SK-N-SH treated with all-trans-retinoic acid at 6 μM for 48 hours (cell line): Measurements from ENCODE around the gene TRIM40.

Source experiments
- ATAC-seq: fragments of 200-7000 bp; cut with Tn5 transposase; 3 replicates; pipeline ENCODE4 v1.9.1; 2020; ENCODE audit warnings: mild to moderate bottlenecking, moderate library complexity
- ARNTL ChIP-seq: fragments of 450-650 bp; formaldehyde crosslinking; IDR thresholded peaks from 2 replicates; pipeline ENCODE4 v1.5.0; 2020; ENCODE audit warnings: low read depth, mild to moderate bottlenecking, moderate library complexity, borderline replicate concordance
- BACH2 ChIP-seq: fragments of 250-450 bp; sonication (Bioruptor Pico); IDR thresholded peaks from 2 replicates; pipeline ENCODE4 v1.9.0; 2021; ENCODE audit warnings: mild to moderate bottlenecking, borderline replicate concordance
- CSDC2 ChIP-seq: fragments of 250-450 bp; sonication (Bioruptor Pico); IDR thresholded peaks from 2 replicates; pipeline ENCODE4 v1.5.0; 2020; ENCODE audit warnings: mild to moderate bottlenecking, moderate library complexity
- ESRRG ChIP-seq: fragments of 250-450 bp; sonication (Bioruptor Pico); IDR thresholded peaks from 2 replicates; pipeline ENCODE4 v1.6.1; 2021; ENCODE audit warnings: mild to moderate bottlenecking
- GLIS3 ChIP-seq: fragments of 250-450 bp; sonication (Bioruptor Pico); IDR thresholded peaks from 2 replicates; pipeline ENCODE4 v1.5.0; 2020; ENCODE audit warnings: mild to moderate bottlenecking, moderate library complexity
- ISL1 ChIP-seq: fragments of 250-450 bp; sonication (Bioruptor Pico); IDR thresholded peaks from 2 replicates; pipeline ENCODE4 v2.1.2; 2022; ENCODE audit warnings: mild to moderate bottlenecking, moderate library complexity
- OSR1 ChIP-seq: fragments of 250-450 bp; sonication (Bioruptor Pico); IDR thresholded peaks from 2 replicates; pipeline ENCODE4 v1.8.0; 2022; ENCODE audit warnings: moderate library complexity, mild to moderate bottlenecking, inconsistent platforms
- PPARA ChIP-seq: fragments of 250-450 bp; sonication (Bioruptor Pico); IDR thresholded peaks from 2 replicates; pipeline ENCODE4 v1.5.0; 2020; ENCODE audit warnings: mild to moderate bottlenecking, borderline replicate concordance
- RARB ChIP-seq: fragments of 250-450 bp; sonication (Bioruptor Pico); IDR thresholded peaks from 2 replicates; pipeline ENCODE4 v1.8.0; 2021; ENCODE audit warnings: mild to moderate bottlenecking, moderate library complexity
- SNAI2 ChIP-seq: fragments of 250-450 bp; sonication (Bioruptor Pico); IDR thresholded peaks from 2 replicates; pipeline ENCODE4 v1.5.0; 2020; ENCODE audit warnings: mild to moderate bottlenecking, moderate library complexity
- TCF4 ChIP-seq: fragments of 250-450 bp; sonication (Bioruptor Pico); IDR thresholded peaks from 2 replicates; pipeline ENCODE4 v1.8.0; 2021; ENCODE audit warnings: mild to moderate bottlenecking, moderate library complexity, borderline replicate concordance
- TOX ChIP-seq: fragments of 250-450 bp; sonication (Bioruptor Pico); IDR thresholded peaks from 2 replicates; pipeline ENCODE4 v1.8.0; 2021; ENCODE audit warnings: mild to moderate bottlenecking, moderate library complexity, borderline replicate concordance
- ZC3H10 ChIP-seq: fragments of 250-450 bp; sonication (Bioruptor Pico); IDR thresholded peaks from 2 replicates; pipeline ENCODE4 v1.5.1; 2021; ENCODE audit warnings: mild to moderate bottlenecking, moderate library complexity
- ZFP3 ChIP-seq: fragments of 250-450 bp; sonication (Bioruptor Pico); IDR thresholded peaks from 2 replicates; pipeline ENCODE4 v1.5.0; 2020; ENCODE audit warnings: mild to moderate bottlenecking, moderate library complexity
- ZFP30 ChIP-seq: fragments of 450-650 bp; formaldehyde crosslinking; IDR thresholded peaks from 2 replicates; pipeline ENCODE4 v1.5.0; 2022; ENCODE audit warnings: mild to moderate bottlenecking, moderate library complexity
- ZNF565 ChIP-seq: fragments of 450-650 bp; formaldehyde crosslinking; conservative IDR thresholded peaks from 2 replicates; pipeline ENCODE4 v1.5.0; 2020; ENCODE audit warnings: low read depth, mild to moderate bottlenecking, moderate library complexity
- ZNF70 ChIP-seq: fragments of 450-650 bp; formaldehyde crosslinking; IDR thresholded peaks from 2 replicates; pipeline ENCODE4 v1.5.0; 2020; ENCODE audit warnings: mild to moderate bottlenecking, moderate library complexity
- ZNF8 ChIP-seq: fragments of 450-650 bp; formaldehyde crosslinking; IDR thresholded peaks from 2 replicates; pipeline ENCODE4 v1.5.0; 2020; ENCODE audit warnings: mild to moderate bottlenecking, moderate library complexity
- TF ChIP-seq, protein P1 (sequence below): fragments of 250-450 bp; sonication (Bioruptor Pico); IDR thresholded peaks from 2 replicates; pipeline ENCODE4 v1.5.1; 2020; ENCODE audit warnings: low read depth, mild to moderate bottlenecking, moderate library complexity
- TF ChIP-seq, protein P2 (sequence below): fragments of 250-450 bp; sonication (Bioruptor Pico); IDR thresholded peaks from 2 replicates; pipeline ENCODE4 v1.8.0; 2021; ENCODE audit warnings: low read depth, mild to moderate bottlenecking, moderate library complexity, borderline replicate concordance
- TF ChIP-seq, protein P3 (sequence below): fragments of 250-450 bp; sonication (Bioruptor Pico); IDR thresholded peaks from 2 replicates; pipeline ENCODE4 v1.8.0; 2020; ENCODE audit warnings: mild to moderate bottlenecking, moderate library complexity, borderline replicate concordance
- TF ChIP-seq, protein P4 (sequence below): fragments of 250-450 bp; sonication (Bioruptor Pico); IDR thresholded peaks from 2 replicates; pipeline ENCODE4 v1.5.0; 2020; ENCODE audit warnings: mild to moderate bottlenecking, moderate library complexity

The TRIM40 gene

DNA sequence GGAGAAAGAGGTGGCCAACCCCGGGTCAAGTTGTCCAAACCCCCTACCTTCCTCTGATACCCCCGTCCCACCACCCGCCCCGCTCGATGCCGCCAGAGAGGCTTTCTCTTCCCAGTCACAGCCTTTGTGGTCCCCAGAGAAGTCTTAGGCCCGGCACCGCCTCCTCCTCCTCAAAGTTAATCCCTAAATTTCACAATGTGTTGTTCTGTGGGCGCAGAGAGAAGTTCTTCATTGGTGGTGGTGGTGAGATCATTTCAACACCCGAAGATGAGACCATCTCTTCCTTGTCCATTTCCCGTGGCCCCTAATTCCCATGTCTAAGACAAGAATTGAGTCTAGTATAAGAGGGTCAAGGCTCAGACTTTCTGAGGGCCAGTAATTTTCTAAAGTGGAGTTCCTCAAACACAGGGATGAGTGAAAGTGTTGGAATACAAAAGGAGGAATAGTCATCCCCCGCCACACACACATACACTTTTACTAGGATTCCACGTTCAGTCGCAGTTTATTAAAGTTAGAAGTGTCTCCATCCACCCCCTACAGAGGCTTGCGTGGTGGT lies 33.4 kb upstream of the TRIM40 start:
- ATAC-seq: no peak
- no peak for TF ChIP-seq TOX (CRISPR knock-in tag)
- no peak for TF ChIP-seq ZNF565 (CRISPR knock-in tag)
- no peak for TF ChIP-seq TCF4 (CRISPR knock-in tag)
- no peak for TF ChIP-seq CSDC2
- TF ChIP-seq ESRRG (CRISPR knock-in tag): no peak
- no peak for TF ChIP-seq ZNF70 (CRISPR knock-in tag)
- TF ChIP-seq, protein P1, sequence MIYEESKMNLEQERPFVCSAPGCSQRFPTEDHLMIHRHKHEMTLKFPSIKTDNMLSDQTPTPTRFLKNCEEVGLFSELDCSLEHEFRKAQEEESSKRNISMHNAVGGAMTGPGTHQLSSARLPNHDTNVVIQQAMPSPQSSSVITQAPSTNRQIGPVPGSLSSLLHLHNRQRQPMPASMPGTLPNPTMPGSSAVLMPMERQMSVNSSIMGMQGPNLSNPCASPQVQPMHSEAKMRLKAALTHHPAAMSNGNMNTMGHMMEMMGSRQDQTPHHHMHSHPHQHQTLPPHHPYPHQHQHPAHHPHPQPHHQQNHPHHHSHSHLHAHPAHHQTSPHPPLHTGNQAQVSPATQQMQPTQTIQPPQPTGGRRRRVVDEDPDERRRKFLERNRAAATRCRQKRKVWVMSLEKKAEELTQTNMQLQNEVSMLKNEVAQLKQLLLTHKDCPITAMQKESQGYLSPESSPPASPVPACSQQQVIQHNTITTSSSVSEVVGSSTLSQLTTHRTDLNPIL (CRISPR knock-in tag): no peak
- TF ChIP-seq ISL1 (CRISPR knock-in tag): no peak
- no peak for TF ChIP-seq ARNTL (CRISPR knock-in tag)
- no peak for TF ChIP-seq PPARA (CRISPR knock-in tag)
- no peak for TF ChIP-seq ZFP3 (CRISPR knock-in tag)
- TF ChIP-seq GLIS3 (CRISPR knock-in tag): no peak
- TF ChIP-seq, all 23 proteins: peak for 0

DNA sequence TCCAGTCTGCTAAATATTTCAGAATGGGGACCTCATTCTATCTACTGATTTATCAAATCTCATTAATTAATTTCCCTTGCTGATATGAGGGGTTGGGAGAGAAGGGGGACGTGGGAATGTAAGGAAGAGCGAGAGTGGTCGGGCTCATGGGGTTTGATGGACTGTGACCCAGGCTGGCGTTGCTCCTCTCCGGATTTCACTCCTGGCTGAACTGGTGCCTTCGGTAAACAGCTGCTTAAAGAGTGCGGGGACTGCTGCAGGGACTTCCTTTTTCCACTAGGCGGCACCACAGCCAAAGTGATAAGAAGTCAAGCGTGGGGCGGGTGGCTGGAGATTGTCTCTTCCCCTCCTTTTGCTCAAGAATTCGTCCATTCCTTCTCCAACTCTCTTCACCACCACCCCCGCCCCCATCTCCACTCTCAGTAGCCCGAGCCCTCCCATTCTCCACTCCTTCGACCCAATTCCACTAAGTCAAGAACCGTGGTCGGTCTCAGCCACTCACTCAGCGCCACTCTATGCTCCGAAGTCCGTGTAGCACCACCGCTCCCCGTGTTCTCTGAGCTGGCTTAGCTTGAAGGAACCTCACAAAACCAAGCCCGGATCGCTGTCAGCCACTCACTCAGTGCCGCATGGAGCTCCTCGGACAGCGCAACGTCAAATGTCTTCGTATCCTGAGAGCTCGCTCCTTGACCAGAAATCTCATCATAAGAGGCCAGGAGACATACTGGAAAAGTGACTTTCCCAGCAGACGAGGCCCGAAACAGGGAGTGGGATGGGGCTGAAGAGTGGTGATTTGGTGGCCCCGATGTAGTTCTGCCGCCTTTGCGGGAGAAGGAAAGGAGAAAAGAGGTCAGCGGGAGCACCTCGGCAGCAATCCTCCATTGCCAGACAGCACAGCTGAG lies 32.7 kb upstream of the TRIM40 start:
- peak; percentile 86 for ATAC-seq
- TF ChIP-seq, protein P2, sequence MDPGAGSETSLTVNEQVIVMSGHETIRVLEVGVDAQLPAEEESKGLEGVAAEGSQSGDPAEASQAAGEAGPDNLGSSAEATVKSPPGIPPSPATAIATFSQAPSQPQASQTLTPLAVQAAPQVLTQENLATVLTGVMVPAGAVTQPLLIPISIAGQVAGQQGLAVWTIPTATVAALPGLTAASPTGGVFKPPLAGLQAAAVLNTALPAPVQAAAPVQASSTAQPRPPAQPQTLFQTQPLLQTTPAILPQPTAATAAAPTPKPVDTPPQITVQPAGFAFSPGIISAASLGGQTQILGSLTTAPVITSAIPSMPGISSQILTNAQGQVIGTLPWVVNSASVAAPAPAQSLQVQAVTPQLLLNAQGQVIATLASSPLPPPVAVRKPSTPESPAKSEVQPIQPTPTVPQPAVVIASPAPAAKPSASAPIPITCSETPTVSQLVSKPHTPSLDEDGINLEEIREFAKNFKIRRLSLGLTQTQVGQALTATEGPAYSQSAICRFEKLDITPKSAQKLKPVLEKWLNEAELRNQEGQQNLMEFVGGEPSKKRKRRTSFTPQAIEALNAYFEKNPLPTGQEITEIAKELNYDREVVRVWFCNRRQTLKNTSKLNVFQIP (CRISPR knock-in tag): no peak
- TF ChIP-seq BACH2 (CRISPR knock-in tag) (no peak), ISL1 (CRISPR knock-in tag) (no peak), PPARA (CRISPR knock-in tag) (no peak), CSDC2 (no peak), TOX (CRISPR knock-in tag) (no peak), ESRRG (CRISPR knock-in tag) (no peak), TCF4 (CRISPR knock-in tag) (no peak), SNAI2 (CRISPR knock-in tag) (no peak), ZNF8 (no peak), ZNF565 (CRISPR knock-in tag) (no peak), OSR1 (no peak), RARB (CRISPR knock-in tag) (no peak), ARNTL (CRISPR knock-in tag) (no peak), ZC3H10 (CRISPR knock-in tag) (no peak), GLIS3 (CRISPR knock-in tag) (no peak), ZFP30 (CRISPR knock-in tag) (no peak)
- TF ChIP-seq, protein P3, sequence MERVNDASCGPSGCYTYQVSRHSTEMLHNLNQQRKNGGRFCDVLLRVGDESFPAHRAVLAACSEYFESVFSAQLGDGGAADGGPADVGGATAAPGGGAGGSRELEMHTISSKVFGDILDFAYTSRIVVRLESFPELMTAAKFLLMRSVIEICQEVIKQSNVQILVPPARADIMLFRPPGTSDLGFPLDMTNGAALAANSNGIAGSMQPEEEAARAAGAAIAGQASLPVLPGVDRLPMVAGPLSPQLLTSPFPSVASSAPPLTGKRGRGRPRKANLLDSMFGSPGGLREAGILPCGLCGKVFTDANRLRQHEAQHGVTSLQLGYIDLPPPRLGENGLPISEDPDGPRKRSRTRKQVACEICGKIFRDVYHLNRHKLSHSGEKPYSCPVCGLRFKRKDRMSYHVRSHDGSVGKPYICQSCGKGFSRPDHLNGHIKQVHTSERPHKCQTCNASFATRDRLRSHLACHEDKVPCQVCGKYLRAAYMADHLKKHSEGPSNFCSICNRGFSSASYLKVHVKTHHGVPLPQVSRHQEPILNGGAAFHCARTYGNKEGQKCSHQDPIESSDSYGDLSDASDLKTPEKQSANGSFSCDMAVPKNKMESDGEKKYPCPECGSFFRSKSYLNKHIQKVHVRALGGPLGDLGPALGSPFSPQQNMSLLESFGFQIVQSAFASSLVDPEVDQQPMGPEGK (CRISPR knock-in tag): no peak
- TF ChIP-seq, protein P4, sequence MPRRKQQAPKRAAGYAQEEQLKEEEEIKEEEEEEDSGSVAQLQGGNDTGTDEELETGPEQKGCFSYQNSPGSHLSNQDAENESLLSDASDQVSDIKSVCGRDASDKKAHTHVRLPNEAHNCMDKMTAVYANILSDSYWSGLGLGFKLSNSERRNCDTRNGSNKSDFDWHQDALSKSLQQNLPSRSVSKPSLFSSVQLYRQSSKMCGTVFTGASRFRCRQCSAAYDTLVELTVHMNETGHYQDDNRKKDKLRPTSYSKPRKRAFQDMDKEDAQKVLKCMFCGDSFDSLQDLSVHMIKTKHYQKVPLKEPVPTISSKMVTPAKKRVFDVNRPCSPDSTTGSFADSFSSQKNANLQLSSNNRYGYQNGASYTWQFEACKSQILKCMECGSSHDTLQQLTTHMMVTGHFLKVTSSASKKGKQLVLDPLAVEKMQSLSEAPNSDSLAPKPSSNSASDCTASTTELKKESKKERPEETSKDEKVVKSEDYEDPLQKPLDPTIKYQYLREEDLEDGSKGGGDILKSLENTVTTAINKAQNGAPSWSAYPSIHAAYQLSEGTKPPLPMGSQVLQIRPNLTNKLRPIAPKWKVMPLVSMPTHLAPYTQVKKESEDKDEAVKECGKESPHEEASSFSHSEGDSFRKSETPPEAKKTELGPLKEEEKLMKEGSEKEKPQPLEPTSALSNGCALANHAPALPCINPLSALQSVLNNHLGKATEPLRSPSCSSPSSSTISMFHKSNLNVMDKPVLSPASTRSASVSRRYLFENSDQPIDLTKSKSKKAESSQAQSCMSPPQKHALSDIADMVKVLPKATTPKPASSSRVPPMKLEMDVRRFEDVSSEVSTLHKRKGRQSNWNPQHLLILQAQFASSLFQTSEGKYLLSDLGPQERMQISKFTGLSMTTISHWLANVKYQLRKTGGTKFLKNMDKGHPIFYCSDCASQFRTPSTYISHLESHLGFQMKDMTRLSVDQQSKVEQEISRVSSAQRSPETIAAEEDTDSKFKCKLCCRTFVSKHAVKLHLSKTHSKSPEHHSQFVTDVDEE (CRISPR knock-in tag): no peak
- TF ChIP-seq, protein P1 (CRISPR knock-in tag): no peak
